NCI-H526 (cell line): ENCODE measurements around the gene SH3BP2.

Experiments used
- DNase-seq, 2 experiments: peaks; one replicate each; lab custom pipeline; 2025; lab: John Stamatoyannopoulos, UW

The SH3BP2 gene

GRCh38 chr4:2856266-2856665, 63.4 kb downstream of the SH3BP2 start:
- no peak for DNase-seq

GRCh38 chr4:2857349-2857927, 64.6 kb downstream of the SH3BP2 start:
- DNase-seq = no peak

- no peak for DNase-seq
These were observed 65.7 kb downstream of the SH3BP2 start for GRCh38 chr4:2858451-2859217.

- DNase-seq = no peak
These were observed 66.6 kb downstream of the SH3BP2 start for GRCh38 chr4:2859514-2859913.

- peak; percentile 63 to 74 for DNase-seq
These were observed 67.8 kb downstream of the SH3BP2 start for GRCh38 chr4:2860391-2861348.

GRCh38 chr4:2861631-2862436, 68.9 kb downstream of the SH3BP2 start:
- DNase-seq = no peak

GRCh38 chr4:2862528-2862927, 69.6 kb downstream of the SH3BP2 start:
- DNase-seq = no peak

- no peak for DNase-seq
These were observed 70.8 kb downstream of the SH3BP2 start for GRCh38 chr4:2863649-2864048.

GRCh38 chr4:2865196-2865780, 72.4 kb downstream of the SH3BP2 start:
- no peak for DNase-seq

- no peak for DNase-seq
These were observed 73.4 kb downstream of the SH3BP2 start for GRCh38 chr4:2866160-2866861.

- DNase-seq = no peak
These were observed 74.0 kb downstream of the SH3BP2 start for GRCh38 chr4:2866891-2867290.

GRCh38 chr4:2867758-2868491, 75.0 kb downstream of the SH3BP2 start:
- peak in 1 of 2 experiments; percentile 67 for DNase-seq

GRCh38 chr4:2868877-2869487, 76.1 kb downstream of the SH3BP2 start:
- DNase-seq = peak; percentile 85 to 89

- DNase-seq = no peak
These were observed 76.8 kb downstream of the SH3BP2 start for GRCh38 chr4:2869659-2870058.

- DNase-seq = no peak
These were observed 77.2 kb downstream of the SH3BP2 start for GRCh38 chr4:2870082-2870481.

GRCh38 chr4:2871466-2871865, 78.6 kb downstream of the SH3BP2 start:
- DNase-seq = no peak

- DNase-seq = no peak
These were observed 79.0 kb downstream of the SH3BP2 start for GRCh38 chr4:2871911-2872310.

- DNase-seq = no peak
These were observed 80.4 kb downstream of the SH3BP2 start for GRCh38 chr4:2873329-2873728.

GRCh38 chr4:2874861-2875260, 82.0 kb downstream of the SH3BP2 start:
- DNase-seq = peak; percentile 16 to 48

- DNase-seq = no peak
These were observed 82.7 kb downstream of the SH3BP2 start for GRCh38 chr4:2875556-2875955.
